Suprapubic skin (tissue), 3 donors: ENCODE results near the gene CHRNB1.

Experiments used
- POLR2A ChIP-seq, 2 donors: fragments of 450-650 bp; IDR thresholded peaks; one replicate each; pipeline ENCODE4 v1.6.1; 2017; ENCODE audit warnings: antibody characterized with exemption in 2 of 2, mild to moderate bottlenecking in 2 of 2, moderate library complexity in 2 of 2
- TF ChIP-seq, protein P1 (sequence below), 2 donors: fragments of 200-600 bp in 1 of 2; fragments of 450-650 bp in 1 of 2; sonication (generic) in 1 of 2; IDR thresholded peaks; one replicate each; pipeline ENCODE4 v1.5.1; 2016 to 2019; ENCODE audit warnings: antibody characterized with exemption in 2 of 2, mild to moderate bottlenecking in 1 of 2, moderate library complexity in 1 of 2

DNA sequence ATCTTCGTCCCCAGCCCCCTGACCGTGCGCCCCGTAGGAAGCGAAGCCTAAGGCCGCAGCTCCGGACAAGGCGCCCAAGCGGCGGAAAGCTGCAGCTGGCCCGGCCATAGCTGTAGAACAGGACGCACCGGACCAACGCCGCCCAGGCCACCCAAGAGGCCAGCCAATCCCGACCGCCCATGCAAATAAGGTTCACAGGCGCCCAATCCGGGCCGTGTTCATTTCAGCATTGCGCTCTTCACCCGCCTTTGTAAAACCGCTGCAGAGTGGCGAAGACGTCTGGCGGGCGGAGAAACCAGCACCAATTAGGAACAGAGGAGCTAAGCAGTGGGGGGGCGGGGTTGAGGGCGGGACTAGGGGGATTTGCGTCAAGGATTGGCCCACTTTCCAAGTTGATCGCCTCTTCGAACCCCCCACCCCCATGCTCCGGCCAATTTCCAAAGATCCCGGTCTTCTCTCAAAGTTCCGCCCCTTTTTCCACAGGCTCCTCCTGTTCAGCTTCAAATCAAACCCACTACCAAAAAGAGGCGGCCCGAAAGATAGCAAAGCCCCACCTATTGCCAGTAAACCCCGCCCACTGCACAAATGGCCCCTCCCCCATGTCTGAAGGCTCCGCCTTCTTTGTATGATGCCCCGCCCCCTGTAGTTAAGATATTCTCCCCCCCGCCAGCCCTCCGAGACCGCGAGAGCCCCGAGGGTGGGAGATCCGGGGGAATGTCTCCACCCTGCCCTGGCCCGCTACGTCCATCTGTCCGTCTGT is 40.7 kb upstream of the CHRNB1 start, which contains the start of gene TMEM256:
- TF ChIP-seq, protein P1, sequence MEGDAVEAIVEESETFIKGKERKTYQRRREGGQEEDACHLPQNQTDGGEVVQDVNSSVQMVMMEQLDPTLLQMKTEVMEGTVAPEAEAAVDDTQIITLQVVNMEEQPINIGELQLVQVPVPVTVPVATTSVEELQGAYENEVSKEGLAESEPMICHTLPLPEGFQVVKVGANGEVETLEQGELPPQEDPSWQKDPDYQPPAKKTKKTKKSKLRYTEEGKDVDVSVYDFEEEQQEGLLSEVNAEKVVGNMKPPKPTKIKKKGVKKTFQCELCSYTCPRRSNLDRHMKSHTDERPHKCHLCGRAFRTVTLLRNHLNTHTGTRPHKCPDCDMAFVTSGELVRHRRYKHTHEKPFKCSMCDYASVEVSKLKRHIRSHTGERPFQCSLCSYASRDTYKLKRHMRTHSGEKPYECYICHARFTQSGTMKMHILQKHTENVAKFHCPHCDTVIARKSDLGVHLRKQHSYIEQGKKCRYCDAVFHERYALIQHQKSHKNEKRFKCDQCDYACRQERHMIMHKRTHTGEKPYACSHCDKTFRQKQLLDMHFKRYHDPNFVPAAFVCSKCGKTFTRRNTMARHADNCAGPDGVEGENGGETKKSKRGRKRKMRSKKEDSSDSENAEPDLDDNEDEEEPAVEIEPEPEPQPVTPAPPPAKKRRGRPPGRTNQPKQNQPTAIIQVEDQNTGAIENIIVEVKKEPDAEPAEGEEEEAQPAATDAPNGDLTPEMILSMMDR (IDR thresholded peaks at IDR 0.05): no peak
- peak in 1 of 2 donors; percentile 73 for TF ChIP-seq POLR2A (IDR thresholded peaks at IDR 0.05)
